Central memory CD4-positive, alpha-beta T cell (primary cell): ENCODE results near the gene ZNF526.
"Not testable (repeated sequence)": the region's sequence is repeated elsewhere in the genome, so short reads cannot be mapped to it uniquely, and the experiment has no call there.

ENCODE experiments used
- DNase-seq: peaks from one replicate; pipeline ENCODE4 v3.0.0; 2022

The ZNF526 gene

DNA sequence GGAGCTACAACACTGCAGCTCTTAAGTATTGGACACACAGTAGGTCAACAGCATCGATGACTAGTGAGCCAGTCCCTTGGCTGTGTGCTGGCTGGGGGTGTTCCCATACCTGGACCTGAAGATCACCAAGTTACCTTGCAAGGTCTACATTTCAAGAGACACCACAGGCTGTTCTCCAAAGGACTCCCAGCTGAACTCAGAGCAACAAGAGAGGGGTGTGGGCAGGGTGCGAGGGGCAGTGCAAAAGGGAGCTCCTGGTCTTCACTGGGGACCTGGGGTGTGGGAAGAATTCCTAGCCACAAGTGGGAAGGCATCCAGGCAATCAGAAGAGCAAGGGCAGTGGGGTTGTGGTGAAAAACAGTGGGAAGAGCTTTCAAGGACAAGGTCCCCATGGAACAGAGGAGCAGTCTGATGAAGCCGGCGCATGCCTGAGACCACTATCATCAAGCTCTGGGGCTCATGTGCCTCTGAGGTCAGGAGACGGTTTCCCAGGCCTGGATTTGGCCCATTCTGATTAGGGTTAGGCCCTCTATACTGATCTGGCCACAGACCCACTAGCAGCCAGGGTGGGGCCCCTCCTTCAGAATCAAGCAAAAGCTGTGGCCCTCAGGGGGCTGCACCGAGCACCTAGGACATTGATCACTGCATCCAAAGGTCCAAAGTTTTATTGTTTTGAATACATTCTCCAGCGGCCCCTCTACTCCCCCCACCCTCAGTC is 27.0 kb downstream of the ZNF526 start:
- no peak for DNase-seq

- DNase-seq = no peak
Measured at GRCh38 chr19:42247640-42248199, 27.6 kb downstream of the ZNF526 start.

DNA sequence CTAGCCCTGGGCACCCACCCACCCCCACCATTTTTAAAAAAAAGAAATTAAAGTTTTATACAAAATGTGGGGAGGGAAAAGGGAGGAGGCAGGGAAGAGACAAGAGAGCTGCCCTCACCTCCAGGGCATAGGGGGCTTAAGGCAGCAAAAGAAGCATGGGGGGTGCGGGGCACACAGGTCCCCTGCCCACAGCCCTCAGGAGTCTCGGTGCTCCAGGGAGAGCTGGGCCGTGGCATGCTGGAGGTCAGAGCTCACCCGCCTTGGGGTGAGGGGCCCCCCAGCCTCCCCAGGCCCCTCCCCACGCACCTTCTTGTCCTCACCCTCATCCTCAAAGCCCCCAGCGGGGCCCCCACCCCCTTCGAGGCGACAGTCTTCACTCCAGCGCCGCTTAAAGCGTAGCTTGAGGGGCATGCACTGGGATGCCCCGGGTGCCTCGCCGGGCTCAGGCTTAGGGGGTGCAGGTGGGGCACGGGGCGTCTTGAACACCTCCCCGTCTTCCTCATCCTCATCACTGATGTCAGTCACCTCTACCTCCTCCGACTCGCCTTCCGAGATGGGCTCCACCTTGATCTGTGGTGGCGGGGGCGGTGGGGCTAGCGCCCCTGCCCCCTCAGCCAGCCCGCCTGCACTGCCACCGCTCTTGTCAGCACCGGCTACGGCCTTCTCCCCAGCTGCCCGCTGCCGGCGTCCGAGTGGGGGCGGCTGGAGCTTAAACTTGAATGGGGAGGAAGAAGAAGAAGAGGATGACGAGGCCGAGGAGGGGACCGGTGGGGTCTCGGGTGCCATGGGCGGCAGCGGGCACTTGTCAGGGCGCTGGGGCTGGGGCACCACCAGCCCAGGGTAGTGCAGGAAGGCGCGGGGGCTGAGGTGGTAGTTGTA is 28.4 kb downstream of the ZNF526 start:
- DNase-seq = no peak

DNA sequence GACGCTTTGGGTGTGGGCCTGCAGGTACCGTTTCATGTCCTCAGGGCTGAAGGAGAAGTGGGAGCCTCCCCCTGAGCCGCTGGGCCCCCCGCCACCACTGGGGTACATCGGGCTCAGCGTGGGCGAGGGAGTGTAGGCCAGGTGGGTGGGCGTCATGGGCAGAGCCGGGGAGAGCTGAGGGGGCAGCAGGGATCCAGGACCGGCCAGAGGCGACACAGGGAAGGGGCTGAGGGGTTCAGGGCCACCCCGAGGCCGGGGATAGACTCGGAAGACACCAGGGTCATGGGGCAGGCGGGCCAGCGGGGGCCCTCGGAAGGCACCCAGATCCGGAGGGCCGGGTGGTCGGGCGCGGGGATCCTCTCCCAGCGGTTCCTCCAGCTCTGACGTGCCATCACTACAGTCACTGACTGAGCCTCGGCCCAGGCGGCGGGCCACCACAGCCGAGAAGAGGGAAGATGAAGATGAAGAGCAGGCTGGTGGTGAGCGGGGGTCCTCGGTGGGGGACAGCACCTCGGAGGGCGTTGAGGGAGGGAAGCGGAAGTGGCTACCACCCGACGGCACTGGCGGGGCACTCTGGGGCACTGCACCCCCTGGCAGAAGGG is 29.1 kb downstream of the ZNF526 start:
- DNase-seq = no peak

GRCh38 chr19:42249769-42250168 is 29.7 kb downstream of the ZNF526 start:
- no peak for DNase-seq

DNA sequence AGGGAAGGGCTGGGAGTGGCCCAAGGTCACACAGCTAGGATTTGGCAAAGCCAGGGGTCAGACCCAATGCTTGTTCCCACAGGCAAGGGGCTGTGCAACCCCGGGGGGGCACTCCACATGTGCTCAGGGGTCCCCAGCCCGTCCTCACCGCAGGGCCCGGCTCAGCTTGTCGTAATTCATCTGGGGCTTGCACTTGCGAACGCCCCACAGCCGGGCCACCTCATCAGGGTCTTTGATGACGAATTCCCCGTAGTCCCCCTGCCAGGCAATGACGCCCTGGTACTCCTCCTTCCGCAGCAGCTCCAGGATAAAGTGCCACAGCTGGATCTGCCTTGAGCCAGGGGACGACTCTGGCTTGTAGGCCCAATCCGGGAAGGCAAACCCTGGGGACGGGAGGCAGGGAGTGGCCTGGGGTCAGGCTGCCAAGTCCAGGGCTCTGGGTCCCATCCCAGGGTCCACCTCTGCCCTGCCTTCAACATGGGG is 30.1 kb downstream of the ZNF526 start:
- no peak for DNase-seq

DNA sequence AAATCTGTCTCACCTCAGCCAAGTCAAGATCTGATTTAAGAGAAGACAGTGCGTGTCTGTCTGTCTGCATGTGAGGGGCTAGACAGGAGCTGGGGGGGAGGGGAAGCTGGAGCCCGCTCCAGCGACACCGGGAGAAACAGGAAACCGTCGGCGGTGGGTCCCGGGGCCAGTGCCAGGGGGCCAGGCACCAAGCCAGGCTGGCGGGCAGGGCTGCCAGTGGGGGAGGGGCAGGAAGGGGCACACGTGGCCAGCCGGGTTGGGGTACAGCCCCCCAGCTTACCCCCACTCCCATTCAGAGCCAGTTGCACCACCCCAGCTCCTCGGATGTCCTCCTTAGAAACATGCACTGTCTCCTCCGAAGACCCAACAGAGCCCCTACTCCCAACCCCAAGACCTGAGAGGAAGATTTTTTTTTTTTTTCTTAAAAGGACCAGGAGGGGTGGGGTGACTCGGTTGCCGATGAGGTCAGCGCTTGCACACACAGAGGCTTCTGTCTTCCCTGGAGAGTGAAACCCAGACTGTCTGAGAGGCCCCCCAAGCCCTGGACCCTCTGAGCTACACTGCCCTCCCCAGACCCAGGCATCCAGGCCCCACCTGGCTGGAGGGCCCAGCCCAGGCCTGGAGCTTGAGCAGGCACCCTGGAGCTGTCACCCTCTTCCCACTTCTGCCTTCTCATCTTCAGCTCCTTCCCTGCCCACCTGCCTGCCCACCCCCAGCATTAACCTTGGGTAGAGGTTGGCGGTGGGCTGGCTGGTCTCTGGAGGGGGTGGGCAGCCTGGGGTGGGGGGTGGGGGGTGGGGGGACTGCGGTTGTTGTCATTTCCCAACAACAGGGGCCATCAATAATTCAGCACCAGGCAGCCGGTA is 30.8 kb downstream of the ZNF526 start:
- no peak for DNase-seq

- no peak for DNase-seq
Measured at GRCh38 chr19:42251572-42252358, 31.7 kb downstream of the ZNF526 start.

DNA sequence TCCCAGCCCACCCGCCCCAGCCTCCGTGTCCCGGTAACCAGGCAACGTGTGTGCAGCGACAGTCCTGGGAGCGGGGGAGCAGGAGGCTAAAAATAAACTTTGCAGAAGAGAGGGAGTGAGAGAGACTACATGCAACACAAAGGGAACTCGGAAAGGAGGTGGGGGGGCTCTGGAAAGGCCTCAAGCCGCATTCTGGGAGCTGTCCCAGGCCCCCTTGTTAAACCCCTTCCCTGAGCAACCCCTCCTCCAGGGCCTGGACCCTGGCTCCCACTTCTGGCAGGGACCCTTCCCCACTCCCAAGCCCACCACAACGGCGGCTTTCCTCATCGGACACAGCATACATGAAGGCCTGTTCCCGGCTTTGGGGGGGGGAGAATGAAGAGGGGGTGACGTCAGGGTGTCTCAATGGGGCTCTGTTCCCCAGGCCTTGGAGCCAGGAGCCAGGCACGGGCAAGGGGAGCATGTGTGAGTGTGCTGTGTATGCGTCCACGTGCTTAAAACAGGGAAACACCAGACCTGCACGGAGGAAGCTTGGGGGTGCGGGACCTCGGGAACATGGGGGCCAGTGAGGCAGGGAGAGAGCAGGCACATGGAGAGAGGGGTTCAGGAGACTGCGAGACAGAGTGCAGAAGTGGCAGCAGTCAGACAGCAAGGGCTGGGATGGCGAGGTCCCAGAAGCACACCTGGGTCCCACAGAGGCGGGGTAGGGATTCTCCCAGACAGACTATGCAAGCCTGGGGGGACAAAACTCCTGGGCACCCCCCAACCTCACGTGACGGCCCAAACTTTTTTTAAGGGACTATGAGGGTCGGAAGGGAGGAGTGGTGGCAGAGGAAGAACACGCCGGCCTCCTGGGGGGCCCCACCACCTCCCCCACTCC is 32.5 kb downstream of the ZNF526 start:
- DNase-seq = no peak

DNA sequence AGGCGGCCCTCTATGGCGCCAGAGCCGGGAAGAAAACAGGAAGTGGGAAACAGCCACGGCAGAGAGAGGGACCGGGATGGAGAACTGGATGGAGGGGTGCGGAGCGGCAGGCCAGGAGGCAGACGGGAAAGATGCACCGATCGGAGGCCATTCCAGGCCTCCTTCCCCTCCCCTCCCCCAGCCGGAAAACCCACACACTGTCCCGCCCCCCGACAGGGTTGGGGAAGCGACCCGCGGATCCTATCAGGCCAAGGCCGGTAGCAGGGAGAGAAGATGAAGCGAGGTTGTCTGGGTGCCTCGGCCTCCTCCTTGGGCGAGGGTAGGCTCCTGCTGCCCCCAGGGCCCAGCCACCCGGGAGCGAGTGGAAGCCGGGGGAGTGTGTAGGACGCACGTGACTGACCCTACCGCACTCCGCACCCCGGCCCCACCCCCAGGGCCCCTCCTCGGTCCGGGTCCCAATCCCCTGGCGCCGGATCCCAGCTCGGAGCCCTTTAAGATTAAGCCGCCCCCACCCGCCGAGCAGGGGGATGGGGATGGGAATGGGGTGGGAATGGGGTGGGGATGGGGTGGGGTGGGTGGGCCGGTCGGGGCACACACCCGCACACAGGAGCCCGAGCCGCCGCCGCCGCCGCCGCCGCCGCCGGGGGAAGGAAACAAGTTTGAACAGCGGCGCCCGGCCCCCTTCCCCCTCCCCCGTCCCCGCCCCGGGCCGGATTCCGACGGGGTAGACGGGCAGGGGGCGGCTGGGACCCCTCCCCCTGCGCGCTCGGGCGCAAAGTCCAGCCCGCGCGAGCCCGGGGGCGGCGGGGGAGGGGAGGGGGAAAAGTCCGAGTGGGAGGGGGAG is 33.4 kb downstream of the ZNF526 start:
- peak; percentile 60 for DNase-seq

DNA sequence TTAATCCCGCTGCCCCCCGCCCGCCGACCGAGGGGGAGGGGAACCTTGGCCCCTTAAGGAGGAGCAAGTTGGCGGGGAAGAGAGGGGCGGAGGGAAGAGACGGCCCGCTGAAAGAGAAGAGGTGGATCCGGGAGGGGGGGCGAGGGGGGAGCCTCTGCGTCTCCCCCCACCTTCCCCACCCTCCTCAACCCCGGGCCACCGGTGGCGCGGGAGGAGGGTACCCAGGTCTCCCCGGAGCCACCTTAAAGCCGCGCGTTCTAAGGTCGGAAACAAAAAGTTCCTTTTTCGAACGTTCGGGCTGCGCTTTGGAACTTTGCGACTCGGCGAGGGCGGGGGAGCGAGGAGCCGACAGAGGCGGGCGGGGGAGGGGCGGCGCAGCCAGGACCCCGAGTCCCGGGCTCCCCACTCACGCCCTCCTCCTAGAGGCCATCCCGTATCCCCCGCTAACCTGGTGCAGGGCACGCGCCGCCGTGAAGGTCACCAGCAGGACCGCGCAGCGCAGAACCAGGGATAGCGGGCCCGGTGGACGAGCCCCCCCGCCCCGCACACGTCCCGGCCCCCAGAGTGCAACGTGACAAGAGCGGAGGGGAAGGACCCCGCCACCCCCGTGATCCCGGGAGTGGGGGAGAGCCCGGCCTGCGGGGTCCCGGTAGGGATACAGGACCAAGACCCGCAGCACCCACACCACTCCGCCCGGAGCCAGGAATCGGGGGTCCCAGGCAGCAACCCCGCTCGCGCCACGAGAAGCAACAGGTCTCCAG is 34.2 kb downstream of the ZNF526 start:
- peak; percentile 79 for DNase-seq

GRCh38 chr19:42254850-42255765 is 35.0 kb downstream of the ZNF526 start, which contains the start of gene ERF:
Gene ERF, minus strand, starts transcription at chr19:42255128. Its CDS starts 129 bp downstream, at chr19:42254999.
- peak; percentile 93 for DNase-seq

GRCh38 chr19:42255766-42256745 is 35.9 kb downstream of the ZNF526 start:
- DNase-seq = no peak

- not testable (repeated sequence) for DNase-seq
Measured at GRCh38 chr19:42257842-42258241, 37.7 kb downstream of the ZNF526 start.

DNA sequence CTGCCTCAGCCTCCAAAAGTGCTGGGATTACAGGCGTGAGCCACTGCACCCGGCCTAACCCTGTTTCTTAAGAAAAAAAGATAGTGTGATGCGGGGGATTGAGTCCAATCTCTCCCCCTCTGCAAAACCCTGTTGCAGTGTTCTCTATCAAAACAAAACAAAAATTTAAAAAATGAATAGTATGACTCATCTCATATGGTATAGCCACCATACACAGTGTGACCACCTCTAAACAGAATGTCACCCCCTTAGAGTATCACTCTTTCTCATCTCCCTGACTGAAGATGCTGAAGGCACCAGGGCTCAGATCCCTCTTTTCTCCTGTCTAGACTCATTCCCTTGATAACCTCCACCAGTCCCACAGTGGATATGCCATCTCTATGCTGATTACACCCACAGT is 41.7 kb downstream of the ZNF526 start:
- DNase-seq = no peak

DNA sequence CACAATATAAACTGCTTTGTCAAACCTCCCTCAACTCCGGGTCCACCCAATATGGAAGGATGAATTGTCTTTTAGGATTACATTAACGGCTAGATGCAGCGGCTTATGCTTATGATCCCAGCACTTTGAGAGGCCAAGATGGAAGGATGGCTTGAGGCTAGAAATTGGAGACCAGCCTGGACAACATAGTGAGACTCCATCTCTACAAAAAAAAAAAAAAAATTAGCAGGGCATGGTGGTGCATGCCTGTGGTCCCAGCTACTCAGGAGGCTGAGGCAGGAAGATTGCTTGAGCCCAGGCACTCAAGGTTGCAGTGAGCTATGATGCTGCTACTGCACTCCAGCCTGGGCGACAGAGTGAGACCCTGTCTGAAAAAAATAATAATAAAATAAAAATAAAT is 46.0 kb downstream of the ZNF526 start:
- DNase-seq = not testable (repeated sequence)
